ENCODE data around the gene OR2G2.

DNA sequence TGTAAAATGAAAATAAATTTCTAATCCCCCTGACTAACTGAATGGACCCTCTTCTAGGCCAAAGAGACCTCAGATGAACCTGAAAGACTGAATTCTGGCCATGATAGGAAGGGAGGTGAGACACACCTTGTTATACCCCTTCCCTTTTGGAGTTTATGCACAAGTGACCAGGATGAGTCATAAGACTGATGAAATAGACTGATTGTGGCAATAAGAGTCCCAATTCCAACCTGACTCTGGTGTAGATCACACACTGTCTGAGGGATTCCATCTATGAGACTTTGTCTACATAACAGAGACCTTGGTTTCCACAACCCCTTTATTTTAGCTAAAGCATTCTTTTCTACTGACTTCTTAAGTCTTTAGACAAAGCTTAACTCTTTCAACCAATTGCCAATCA lies 13.5 kb upstream of the OR2G2 start:
- TF ChIP-seq, protein P1, sequence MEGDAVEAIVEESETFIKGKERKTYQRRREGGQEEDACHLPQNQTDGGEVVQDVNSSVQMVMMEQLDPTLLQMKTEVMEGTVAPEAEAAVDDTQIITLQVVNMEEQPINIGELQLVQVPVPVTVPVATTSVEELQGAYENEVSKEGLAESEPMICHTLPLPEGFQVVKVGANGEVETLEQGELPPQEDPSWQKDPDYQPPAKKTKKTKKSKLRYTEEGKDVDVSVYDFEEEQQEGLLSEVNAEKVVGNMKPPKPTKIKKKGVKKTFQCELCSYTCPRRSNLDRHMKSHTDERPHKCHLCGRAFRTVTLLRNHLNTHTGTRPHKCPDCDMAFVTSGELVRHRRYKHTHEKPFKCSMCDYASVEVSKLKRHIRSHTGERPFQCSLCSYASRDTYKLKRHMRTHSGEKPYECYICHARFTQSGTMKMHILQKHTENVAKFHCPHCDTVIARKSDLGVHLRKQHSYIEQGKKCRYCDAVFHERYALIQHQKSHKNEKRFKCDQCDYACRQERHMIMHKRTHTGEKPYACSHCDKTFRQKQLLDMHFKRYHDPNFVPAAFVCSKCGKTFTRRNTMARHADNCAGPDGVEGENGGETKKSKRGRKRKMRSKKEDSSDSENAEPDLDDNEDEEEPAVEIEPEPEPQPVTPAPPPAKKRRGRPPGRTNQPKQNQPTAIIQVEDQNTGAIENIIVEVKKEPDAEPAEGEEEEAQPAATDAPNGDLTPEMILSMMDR (conservative IDR thresholded peaks at IDR 0.05; ENCODE audit: low read depth, low read length): no peak
- TF ChIP-seq EZH2 (IDR thresholded peaks at IDR 0.05; ENCODE audit: borderline replicate concordance, low read depth, low read length, poor library complexity, severe bottlenecking): no peak
